RWPE2 (cell line): ENCODE measurements around the gene SPRR2B.
"Not testable (repeated sequence)": the region's sequence is repeated elsewhere in the genome, so short reads cannot be mapped to it uniquely, and the experiment has no call there.

Experiments used
- ATAC-seq: fragments of 200-7000 bp; cut with Tn5 transposase; 3 replicates; pipeline ENCODE4 v1.9.1; 2021; ENCODE audit warnings: low read depth
- DNase-seq: peaks from one replicate; pipeline ENCODE4 v3.0.0-alpha.2; 2020; ENCODE audit warnings: low spot score
- H3K27ac ChIP-seq: fragments of 450-650 bp; 2 replicates; pipeline ENCODE4 v1.5.1; 2017; ENCODE audit warnings: mild to moderate bottlenecking; ENCODE audit not compliant: poor library complexity, severe bottlenecking
- H3K27me3 ChIP-seq: fragments of 250-450 bp; sonication (Bioruptor Pico); 2 replicates; pipeline ENCODE4 v1.5.1; 2021; ENCODE audit warnings: mild to moderate bottlenecking, moderate library complexity; ENCODE audit not compliant: insufficient read depth, poor library complexity, severe bottlenecking
- H3K36me3 ChIP-seq: fragments of 250-450 bp; sonication (Bioruptor Pico); 2 replicates; pipeline ENCODE4 v1.5.1; 2020; ENCODE audit warnings: low read depth, mild to moderate bottlenecking, moderate library complexity
- H3K4me1 ChIP-seq: fragments of 250-450 bp; sonication (Bioruptor Pico); 2 replicates; pipeline ENCODE4 v1.5.1; 2021; ENCODE audit warnings: mild to moderate bottlenecking, moderate library complexity; ENCODE audit not compliant: insufficient read depth, poor library complexity, severe bottlenecking
- H3K4me3 ChIP-seq: fragments of 250-450 bp; sonication (Bioruptor Pico); 2 replicates; pipeline ENCODE4 v1.5.1; 2021; ENCODE audit warnings: mild to moderate bottlenecking, moderate library complexity; ENCODE audit not compliant: severe bottlenecking
- H3K9me3 ChIP-seq: fragments of 250-450 bp; sonication (Bioruptor Pico); 2 replicates; pipeline ENCODE4 v1.5.1; 2021; ENCODE audit warnings: mild to moderate bottlenecking, moderate library complexity; ENCODE audit not compliant: severe bottlenecking
- TF ChIP-seq, protein P1 (sequence below): fragments of 450-650 bp; IDR thresholded peaks from one replicate; pipeline ENCODE4 v1.5.1; 2017; ENCODE audit warnings: mild to moderate bottlenecking, moderate library complexity; ENCODE audit not compliant: poor library complexity, severe bottlenecking

SPRR2B gene

DNA sequence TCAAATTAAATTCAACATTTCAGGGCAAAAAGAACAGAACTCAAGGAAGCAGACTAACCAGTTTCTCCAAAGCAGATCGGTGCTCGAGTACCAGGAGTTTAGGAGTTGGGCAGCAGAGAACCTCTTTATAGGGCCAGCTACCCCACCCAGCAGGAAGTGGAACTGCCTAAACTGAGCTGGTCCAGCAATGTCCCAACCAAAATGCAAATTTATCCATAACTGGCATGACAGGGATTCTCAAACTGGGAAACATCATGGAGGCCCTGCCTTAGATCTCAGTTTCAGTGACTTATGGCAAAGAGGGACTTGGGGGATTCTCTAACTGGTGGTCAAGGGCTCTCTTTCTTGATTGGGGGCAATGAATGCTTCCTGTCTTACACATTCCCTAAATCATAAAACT, at the start of gene SPRR2B:
TSS of gene SPRR2B (minus strand) at position 101 of the 400 bp plus-strand sequence. CDS start 772 bp downstream, outside the sequence.
- ATAC-seq (no peak), DNase-seq (no peak)
- H3K4me3 ChIP-seq: no peak within 1 kb of the TSS
- no peaks in the 10 kb centered on the region for H3K9me3 ChIP-seq
- no peaks in the 10 kb centered on the region for H3K36me3 ChIP-seq
- H3K27me3 ChIP-seq: no peaks in the 10 kb centered on the region
- no peaks in the 10 kb centered on the region for H3K4me1 ChIP-seq
- TF ChIP-seq, protein P1, sequence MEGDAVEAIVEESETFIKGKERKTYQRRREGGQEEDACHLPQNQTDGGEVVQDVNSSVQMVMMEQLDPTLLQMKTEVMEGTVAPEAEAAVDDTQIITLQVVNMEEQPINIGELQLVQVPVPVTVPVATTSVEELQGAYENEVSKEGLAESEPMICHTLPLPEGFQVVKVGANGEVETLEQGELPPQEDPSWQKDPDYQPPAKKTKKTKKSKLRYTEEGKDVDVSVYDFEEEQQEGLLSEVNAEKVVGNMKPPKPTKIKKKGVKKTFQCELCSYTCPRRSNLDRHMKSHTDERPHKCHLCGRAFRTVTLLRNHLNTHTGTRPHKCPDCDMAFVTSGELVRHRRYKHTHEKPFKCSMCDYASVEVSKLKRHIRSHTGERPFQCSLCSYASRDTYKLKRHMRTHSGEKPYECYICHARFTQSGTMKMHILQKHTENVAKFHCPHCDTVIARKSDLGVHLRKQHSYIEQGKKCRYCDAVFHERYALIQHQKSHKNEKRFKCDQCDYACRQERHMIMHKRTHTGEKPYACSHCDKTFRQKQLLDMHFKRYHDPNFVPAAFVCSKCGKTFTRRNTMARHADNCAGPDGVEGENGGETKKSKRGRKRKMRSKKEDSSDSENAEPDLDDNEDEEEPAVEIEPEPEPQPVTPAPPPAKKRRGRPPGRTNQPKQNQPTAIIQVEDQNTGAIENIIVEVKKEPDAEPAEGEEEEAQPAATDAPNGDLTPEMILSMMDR: no peak
- no peak within 1 kb of the TSS for H3K27ac ChIP-seq

DNA sequence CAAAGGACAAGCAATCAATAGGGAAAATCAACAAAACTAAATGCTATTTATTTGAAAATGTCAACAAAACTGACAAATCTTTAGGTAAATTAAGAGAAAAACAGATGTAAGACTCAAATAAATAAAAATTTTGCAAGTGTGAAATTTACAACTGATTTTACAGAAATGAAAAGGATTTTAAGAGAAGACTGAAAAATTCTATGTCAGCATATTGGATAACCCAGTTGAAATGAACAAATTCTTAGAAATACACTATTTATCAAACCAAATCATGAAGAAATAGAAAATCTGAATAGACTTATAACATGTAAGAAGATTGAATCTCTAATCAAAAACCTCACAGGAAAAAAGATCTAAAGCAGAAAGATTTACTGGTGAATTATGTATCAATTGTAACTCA, 49.5 kb upstream of the SPRR2B start:
- TF ChIP-seq, protein P1: no peak
- Histone ChIP-seq H3K9me3 (peaks cover 5% of the 10 kb centered on the region), H3K27ac (no peak overlapping the region), H3K36me3 (no peaks in the 10 kb centered on the region), H3K27me3 (no peaks in the 10 kb centered on the region), H3K4me3 (no peak overlapping the region), H3K4me1 (peaks cover 13% of the 10 kb centered on the region)
- ATAC-seq (no peak), DNase-seq (no peak)

DNA sequence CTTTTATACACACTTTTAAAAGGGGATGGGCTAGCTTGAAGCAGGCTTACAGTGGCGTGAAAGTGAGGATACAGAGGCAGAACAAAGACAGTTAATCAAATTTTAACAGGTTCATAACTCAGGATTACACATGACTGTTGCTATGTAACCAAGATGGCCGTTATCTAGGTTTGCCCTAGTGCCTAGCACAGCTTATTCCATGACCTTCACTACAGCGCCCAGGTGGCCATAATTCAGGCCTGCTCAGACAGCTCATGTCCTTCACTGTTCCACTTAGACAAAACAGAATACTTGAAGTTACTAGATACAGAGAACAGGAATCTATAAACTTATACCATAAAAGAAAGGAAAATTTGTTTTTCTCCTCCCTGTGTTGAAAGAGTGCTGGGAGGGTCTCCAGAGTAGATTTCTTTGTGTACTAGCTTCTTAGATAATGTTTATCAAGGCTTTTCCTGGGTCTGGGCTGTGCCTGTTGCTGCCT, 48.1 kb upstream of the SPRR2B start:
- TF ChIP-seq, protein P1: no peak
- ATAC-seq: no peak
- Histone ChIP-seq H3K4me3 (no peak overlapping the region), H3K9me3 (peaks cover under 1% of the 10 kb centered on the region), H3K36me3 (no peaks in the 10 kb centered on the region), H3K4me1 (peaks cover 13% of the 10 kb centered on the region), H3K27ac (no peak overlapping the region), H3K27me3 (no peaks in the 10 kb centered on the region)
- no peak for DNase-seq

DNA sequence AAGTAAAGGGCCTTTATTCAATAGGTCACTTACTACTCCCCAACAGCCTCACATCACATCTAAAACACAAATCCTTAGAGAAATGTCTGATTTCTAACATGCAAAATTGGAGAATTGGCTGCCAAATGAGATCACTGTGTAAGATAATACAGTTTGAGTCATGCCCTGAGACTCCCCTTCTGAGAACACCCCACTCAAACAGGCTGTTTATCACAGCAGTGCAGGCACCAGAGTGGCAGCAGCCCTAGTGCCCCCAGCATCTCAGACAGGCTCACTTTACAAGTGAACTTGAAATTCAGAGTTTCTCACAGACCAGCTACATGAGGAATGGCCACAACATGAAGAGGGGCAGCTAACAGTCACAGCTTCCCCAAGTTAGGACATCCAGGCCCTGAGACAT, 43.9 kb upstream of the SPRR2B start:
- H3K27ac ChIP-seq, H3K4me1 ChIP-seq, H3K9me3 ChIP-seq, H3K27me3 ChIP-seq, H3K4me3 ChIP-seq, ATAC-seq, H3K36me3 ChIP-seq, DNase-seq: not testable (repeated sequence)

DNA sequence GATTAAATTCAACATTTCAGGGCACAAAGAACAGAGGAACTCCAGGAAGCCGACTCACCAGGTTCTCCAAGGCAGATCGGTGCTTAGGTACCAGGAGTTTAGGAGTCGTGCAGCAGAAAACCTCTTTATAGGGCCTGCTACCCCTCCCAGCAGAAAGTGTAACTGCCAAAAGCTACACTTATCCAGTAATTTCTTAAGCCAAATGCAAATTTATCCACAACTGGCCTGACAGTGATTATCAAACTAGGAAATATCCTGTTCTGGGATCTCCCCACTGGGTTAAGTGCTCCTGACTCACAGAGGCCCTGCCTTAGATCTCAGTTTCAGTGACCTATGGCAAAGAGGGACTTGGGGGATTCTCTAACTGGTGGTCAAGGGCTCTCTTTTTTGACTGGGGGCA, 42.0 kb upstream of the SPRR2B start, which contains the start of gene SPRR2F:
TSS of gene SPRR2F (minus strand) at position 101 of the 400 bp plus-strand sequence. CDS start 783 bp downstream, outside the sequence.
- ATAC-seq: no peak
- no peaks in the 10 kb centered on the region for H3K4me1 ChIP-seq
- no peaks in the 10 kb centered on the region for H3K27me3 ChIP-seq
- TF ChIP-seq, protein P1: no peak
- no peaks in the 10 kb centered on the region for H3K36me3 ChIP-seq
- DNase-seq: no peak
- no peak within 1 kb of the TSS for H3K4me3 ChIP-seq
- H3K27ac ChIP-seq: no peak within 1 kb of the TSS
- no peaks in the 10 kb centered on the region for H3K9me3 ChIP-seq

DNA sequence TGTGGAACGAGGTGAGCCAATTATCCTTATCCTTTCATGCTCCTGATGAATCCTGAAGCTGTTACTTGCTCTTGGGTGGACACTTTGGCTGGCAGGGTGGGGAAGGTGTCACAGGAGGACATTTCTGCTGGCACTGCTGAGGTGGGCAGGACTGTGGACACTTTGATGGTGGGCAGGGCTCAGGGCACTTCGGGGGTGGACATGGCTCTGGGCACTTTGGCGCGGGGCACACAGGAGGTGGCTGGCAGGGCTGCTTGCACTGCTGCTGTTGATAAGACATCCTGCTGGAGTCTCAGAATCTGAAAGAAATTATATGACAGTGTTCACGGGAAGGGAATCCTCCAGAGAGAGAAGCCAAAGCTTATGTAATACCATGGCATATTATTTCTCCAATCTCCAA, 41.0 kb upstream of the SPRR2B start:
- not testable (repeated sequence) for DNase-seq, H3K27me3 ChIP-seq, H3K36me3 ChIP-seq, H3K27ac ChIP-seq, H3K4me1 ChIP-seq, H3K4me3 ChIP-seq, ATAC-seq, H3K9me3 ChIP-seq
